K562 (cell line): ENCODE results near the gene C22orf31. TPM values are rescaled to one million over a fixed set of nuclear protein-coding genes. Genes with fewer than 3 reads are reported as not detected.

ENCODE experiments used
- ATAC-seq: fragments of 200-7000 bp; cut with Tn5 transposase; 3 replicates; pipeline ENCODE4 v1.9.1; 2020; ENCODE audit warnings: moderate library complexity
- BruUV-seq: library from RNA; stranded (reverse); fragments of 400-500 nt; replicated peaks from 2 replicates; lab custom pipeline; 2021; lab: Mats Ljungman, UMichigan
- CTCF ChIA-PET: fragments of 300-600 bp; formaldehyde crosslinking; extraction: SDS; loops from one replicate; lab custom pipeline; 2021; ENCODE audit warnings: low intra/inter-chr PET ratio; lab: Yijun Ruan, JAX
- POLR2A ChIA-PET: fragments of 300-600, 350-650 bp; sonication (Branson Sonifier 250); formaldehyde crosslinking; extraction: SDS; loops from one replicate; lab custom pipeline; 2021; ENCODE audit warnings: antibody characterized with exemption, inconsistent platforms; lab: Yijun Ruan, JAX
- DNase-seq, 4 experiments: peaks; one replicate each; pipeline versions ENCODE4 v3.0.0 to v3.0.0-alpha.2; 2011 to 2018; ENCODE audit warnings: low spot score in 3 of 4, mixed read lengths in 3 of 4; ENCODE audit errors: extremely low read depth in 1 of 4
- FAIRE-seq: peaks from 2 replicates; lab custom pipeline; 2011; peaks lifted over from hg19 to GRCh38; lab: Jason Lieb, UNC
- H2AFZ ChIP-seq: 2 replicates; pipeline ENCODE4 v1.6.0; 2011; ENCODE audit warnings: low read depth, low read length, control low read depth, inconsistent platforms
- H3K27ac ChIP-seq: fragments of 200-600 bp; 3 replicates; pipeline ENCODE4 v1.8.0; 2011; ENCODE audit warnings: low read depth, mild to moderate bottlenecking, control low read depth, inconsistent platforms, low read length, moderate library complexity, mixed read lengths; ENCODE audit errors: extremely low read depth
- H3K27me3 ChIP-seq, 2 experiments: fragments of 300-600 bp in 1 of 2; 2 replicates in 1 of 2; 3 replicates in 1 of 2; pipeline versions ENCODE4 v1.6.0 to v1.8.0; 2011; ENCODE audit warnings: inconsistent platforms in 2 of 2, low read length in 2 of 2, mild to moderate bottlenecking in 1 of 2, mixed read lengths in 1 of 2, moderate library complexity in 1 of 2; ENCODE audit not compliant: control insufficient read depth in 2 of 2, insufficient read depth in 2 of 2
- H3K36me3 ChIP-seq: fragments of 300-600 bp; 3 replicates; pipeline ENCODE4 v1.8.0; 2011; ENCODE audit warnings: mild to moderate bottlenecking, low read length, inconsistent platforms; ENCODE audit not compliant: control insufficient read depth, insufficient read depth
- H3K4me1 ChIP-seq, 2 experiments: fragments of 200-600 bp in 1 of 2; replicated peaks in 1 of 2; 2 replicates in 1 of 2; 3 replicates in 1 of 2; pipeline versions ENCODE4 v1.5.1 to v1.8.0; 2011; ENCODE audit warnings: inconsistent platforms in 2 of 2, low read length in 2 of 2, mild to moderate bottlenecking in 1 of 2, mixed read lengths in 1 of 2, moderate library complexity in 1 of 2; ENCODE audit not compliant: control insufficient read depth in 2 of 2, insufficient read depth in 2 of 2
- H3K4me2 ChIP-seq: 2 replicates; pipeline ENCODE4 v1.6.1; 2011; ENCODE audit warnings: low read length, control low read depth, inconsistent platforms, mixed read lengths; ENCODE audit not compliant: insufficient read depth
- H3K4me3 ChIP-seq: fragments of 200-600 bp; sonication (generic), shearing (Covaris generic); 2 replicates; pipeline ENCODE4 v1.5.1; 2016; ENCODE audit warnings: control low read depth, inconsistent platforms
- H3K79me2 ChIP-seq: fragments of 200-600 bp; 3 replicates; pipeline ENCODE4 v1.8.0; 2011; ENCODE audit warnings: low read length, inconsistent platforms; ENCODE audit not compliant: control insufficient read depth, insufficient read depth
- H3K9ac ChIP-seq, 2 experiments: 2 replicates each; pipeline versions ENCODE4 v1.6.0 to v1.6.1; 2011; ENCODE audit warnings: low read depth in 2 of 2, low read length in 2 of 2, control low read depth in 1 of 2, inconsistent platforms in 1 of 2, mild to moderate bottlenecking in 1 of 2, mixed read lengths in 1 of 2; ENCODE audit not compliant: insufficient read depth in 1 of 2
- H3K9me1 ChIP-seq: one replicate; pipeline ENCODE4 v1.6.0; 2011; ENCODE audit warnings: inconsistent platforms, mild to moderate bottlenecking, low read length, moderate library complexity; ENCODE audit not compliant: control insufficient read depth, insufficient read depth
- H3K9me3 ChIP-seq: replicated peaks from 2 replicates; pipeline ENCODE4 v1.5.1; 2011; ENCODE audit warnings: low read depth, low read length, inconsistent platforms; ENCODE audit not compliant: control insufficient read depth, insufficient read depth
- H4K20me1 ChIP-seq: replicated peaks from 2 replicates; pipeline ENCODE4 v1.6.1; 2011; ENCODE audit warnings: low read length, inconsistent platforms, mixed read lengths; ENCODE audit not compliant: control insufficient read depth, insufficient read depth
- CTCF ChIP-seq, 3 experiments: IDR thresholded peaks in 2 of 3; conservative IDR thresholded peaks in 1 of 3; 2 replicates each; pipeline ENCODE4 v1.5.1; 2011 to 2012; ENCODE audit warnings: low read length in 3 of 3, mild to moderate bottlenecking in 3 of 3, control low read depth in 2 of 3, improper control_type of control experiment in 1 of 3, inconsistent platforms in 1 of 3, low read depth in 1 of 3, mixed read lengths in 1 of 3, moderate library complexity in 1 of 3; ENCODE audit not compliant: insufficient read depth in 2 of 3
- ETV5 ChIP-seq: sonication (generic); formaldehyde crosslinking; IDR thresholded peaks from 2 replicates; pipeline ENCODE4 v1.4.0; 2020; ENCODE audit warnings: low read depth, mild to moderate bottlenecking, missing genetic modification reagents
- HNRNPLL ChIP-seq: fragments of 200-400 bp; formaldehyde crosslinking; IDR thresholded peaks from 2 replicates; pipeline ENCODE4 v1.6.1; 2017; ENCODE audit warnings: low read length, low read depth, mild to moderate bottlenecking; ENCODE audit not compliant: poor library complexity, severe bottlenecking
- RAD21 ChIP-seq, 2 experiments: fragments of 250-450 bp in 1 of 2; fragments of 450-650 bp in 1 of 2; sonication (Bioruptor Pico) in 1 of 2; formaldehyde crosslinking in 1 of 2; IDR thresholded peaks in 1 of 2; conservative IDR thresholded peaks in 1 of 2; 2 replicates each; pipeline versions ENCODE4 v1.4.0 to v1.8.0; 2020 to 2022; ENCODE audit warnings: mild to moderate bottlenecking in 2 of 2, moderate library complexity in 1 of 2
- RBBP5 ChIP-seq: fragments of 200-600 bp; sonication (generic); IDR thresholded peaks from 2 replicates; pipeline ENCODE4 v1.6.1; 2012; ENCODE audit warnings: borderline replicate concordance, mild to moderate bottlenecking, low read length, control low read depth, inconsistent platforms; ENCODE audit not compliant: insufficient read depth, poor library complexity, severe bottlenecking
- ZNF449 ChIP-seq: fragments of 250-450 bp; sonication (Bioruptor Pico); IDR thresholded peaks from 2 replicates; pipeline ENCODE4 v1.8.0; 2022; ENCODE audit warnings: moderate library complexity, mild to moderate bottlenecking, inconsistent platforms
- WGBS: fragments of 100-300 bp; shearing (Covaris generic); methylation state at CpG from one replicate; pipeline ENCODE4 v1.1.6; 2016; ENCODE audit warnings: low coverage, mixed read lengths; ENCODE audit not compliant: insufficient coverage; ENCODE audit errors: missing lambda C conversion rate; 5-methylcytosine and 5-hydroxymethylcytosine counted together
- in situ Hi-C: fragments of 300-500 bp; cut with MboI; formaldehyde crosslinking; loops from 4 replicates; pipeline ENCODE4 v1.15.0; 2018; ENCODE audit warnings: inconsistent platforms, mixed read lengths
- intact Hi-C: fragments of 100-400 bp; cut with micrococcal nuclease; formaldehyde crosslinking; loops from 2 replicates; pipeline ENCODE4 v1.14.2; 2022
- polyA plus RNA-seq, 8 experiments: library from polyadenylated mRNA; depleted of rRNA in 4 of 8; stranded (reverse) in 5 of 8; unstranded in 3 of 8; fragments of >200 nt; fragmentation: Nextera tagmentation in 2 of 8; fragmentation: Illumina TruSeq in 1 of 8; extraction: Ambion mirVana in 2 of 8; extraction: Trizol in 1 of 8; gene quantifications; 2 replicates each; pipeline versions ENCODE4 v1.2.1 to v1.2.3, GENCODE V29; 2011 to 2014; ENCODE audit warnings: inconsistent platforms in 1 of 8, missing spikeins in 1 of 8
- total RNA-seq, 7 experiments: library from RNA; depleted of rRNA in 6 of 7; stranded (reverse); fragments of >200 nt in 6 of 7; fragmentation: Illumina TruSeq in 2 of 7; extraction: Trizol in 2 of 7; gene quantifications; 2 replicates each; pipeline versions ENCODE4 v1.2.1 to v1.2.3, GENCODE V29; 2011 to 2021; ENCODE audit warnings: low replicate concordance in 1 of 7

Gene C22orf31
- total and polyA plus RNA-seq, 9 of the 15 experiments (the other 6 are each of a cell fraction or from before 2014, with no cell fraction given): not detected

- no peak overlapping the region for H3K4me3 ChIP-seq
- in situ Hi-C loops: no loop called here
- DNase-seq (peak in 1 of 4 experiments; percentile 24), ATAC-seq (peak; percentile 37; the same call in 2 of the 3 replicates)
- no peaks in the 10 kb centered on the region for H3K9me1 ChIP-seq
- peak overlapping the region; percentile 89; the same call in 2 of the 3 replicates for H3K27ac ChIP-seq
- peak overlapping the region; percentile 70 to 79; a peak in 2 of 4 replicates for H3K9ac ChIP-seq
- CTCF ChIA-PET: no interaction called here
- no peaks in the 10 kb centered on the region; the same call in 1 of the 3 replicates for H3K79me2 ChIP-seq
- TF ChIP-seq RAD21 (CRISPR knock-in tag; conservative IDR thresholded peaks at IDR 0.05 in 1 of 2, IDR thresholded peaks at IDR 0.05 in 1 of 2) (0 out of 4 replicates have a peak, but pooled peaks of 1 of the 2 experiments have one; percentile 12), ZNF449 (peak; percentile 32; the same call in 1 of the 2 replicates), HNRNPLL (no peak), ETV5 (no peak), CTCF (IDR thresholded peaks at IDR 0.05 in 2 of 3, conservative IDR thresholded peaks at IDR 0.05 in 1 of 3; ENCODE audit: insufficient read depth in 2 of 3, low read depth in 1 of 3, low read length in 3 of 3) (peak in 1 of 3 experiments; percentile 18; a peak in 1 of 6 replicates), RBBP5 (peak; percentile 2)
- TF ChIP-seq, all 486 proteins: peak for 4
- intact Hi-C loops: no loop called here
- FAIRE-seq: no peak
- Histone ChIP-seq H3K4me1 (peaks cover 25 to 37% of the 10 kb centered on the region in 2 experiments), H3K4me2 (peak overlapping the region; percentile 72), H3K9me3 (no peaks in the 10 kb centered on the region), H4K20me1 (no peaks in the 10 kb centered on the region), H3K36me3 (no peaks in the 10 kb centered on the region), H3K27me3 (no peaks in the 10 kb centered on the region), H2AFZ (peak overlapping the region; percentile 76)
- 59% methylated on average over 7 of the region's 8 CpGs for WGBS
- no TSS peak for BruUV-seq
- POLR2A ChIA-PET: interaction anchor here (0.6 kb wide), 1 partner anchor 50 kb away, joined by 3 read pairs; no protein-coding TSS in a partner anchor
These were observed 29.6 kb downstream of the C22orf31 start for GRCh38 chr22:29032014-29032475.
